Rectal smooth muscle tissue (tissue), 1 donor: ENCODE results near the gene TMPRSS6.

Experiments used
- H3K27ac ChIP-seq: one replicate; pipeline ENCODE4 v1.7.0; 2013; ENCODE audit warnings: low read depth, low read length, inconsistent platforms
- H3K27me3 ChIP-seq: one replicate; pipeline ENCODE4 v1.7.0; 2013; ENCODE audit warnings: low read length; ENCODE audit not compliant: control insufficient read depth, insufficient read depth
- H3K36me3 ChIP-seq: one replicate; pipeline ENCODE4 v1.7.0; 2013; ENCODE audit warnings: low read length; ENCODE audit not compliant: control insufficient read depth, insufficient read depth
- H3K4me1 ChIP-seq: one replicate; pipeline ENCODE4 v1.7.0; 2013; ENCODE audit warnings: low read length; ENCODE audit not compliant: control insufficient read depth, insufficient read depth
- H3K4me3 ChIP-seq: one replicate; pipeline ENCODE4 v1.7.0; 2013; ENCODE audit warnings: low read length
- H3K9ac ChIP-seq: one replicate; pipeline ENCODE4 v1.7.0; 2013; ENCODE audit warnings: low read length

Gene TMPRSS6

GRCh38 chr22:37120569-37121340 lies 11.2 kb upstream of the TMPRSS6 start:
- Histone ChIP-seq H3K4me3 (no peak overlapping the region), H3K27me3 (no peaks in the 10 kb centered on the region), H3K9ac (no peak overlapping the region), H3K4me1 (no peaks in the 10 kb centered on the region), H3K36me3 (no peaks in the 10 kb centered on the region), H3K27ac (no peak overlapping the region)

GRCh38 chr22:37119872-37120271 lies 10.4 kb upstream of the TMPRSS6 start:
- H3K4me1 ChIP-seq = no peaks in the 10 kb centered on the region
- no peaks in the 10 kb centered on the region for H3K36me3 ChIP-seq
- no peak overlapping the region for H3K27ac ChIP-seq
- H3K27me3 ChIP-seq = no peaks in the 10 kb centered on the region
- H3K9ac ChIP-seq = no peak overlapping the region
- H3K4me3 ChIP-seq = no peak overlapping the region

- Histone ChIP-seq H3K4me3 (no peak overlapping the region), H3K27ac (no peak overlapping the region), H3K9ac (no peak overlapping the region), H3K36me3 (no peaks in the 10 kb centered on the region), H3K27me3 (no peaks in the 10 kb centered on the region), H3K4me1 (no peaks in the 10 kb centered on the region)
These were observed 8.6 kb upstream of the TMPRSS6 start for GRCh38 chr22:37118083-37118482.

GRCh38 chr22:37117092-37117491 lies 7.6 kb upstream of the TMPRSS6 start:
- Histone ChIP-seq H3K4me3 (no peak overlapping the region), H3K36me3 (no peaks in the 10 kb centered on the region), H3K27me3 (no peaks in the 10 kb centered on the region), H3K9ac (no peak overlapping the region), H3K4me1 (no peaks in the 10 kb centered on the region), H3K27ac (no peak overlapping the region)

GRCh38 chr22:37115032-37115431 lies 5.5 kb upstream of the TMPRSS6 start:
- Histone ChIP-seq H3K9ac (no peak overlapping the region), H3K27me3 (no peaks in the 10 kb centered on the region), H3K4me3 (no peak overlapping the region), H3K27ac (no peak overlapping the region), H3K4me1 (no peaks in the 10 kb centered on the region), H3K36me3 (no peaks in the 10 kb centered on the region)

GRCh38 chr22:37113757-37114156 lies 4.2 kb upstream of the TMPRSS6 start:
- Histone ChIP-seq H3K27ac (no peak overlapping the region), H3K36me3 (no peaks in the 10 kb centered on the region), H3K27me3 (peaks cover 2% of the 10 kb centered on the region), H3K9ac (no peak overlapping the region), H3K4me1 (no peaks in the 10 kb centered on the region), H3K4me3 (no peak overlapping the region)

- Histone ChIP-seq H3K27ac (no peak overlapping the region), H3K4me1 (no peaks in the 10 kb centered on the region), H3K4me3 (no peak overlapping the region), H3K27me3 (peaks cover 2% of the 10 kb centered on the region), H3K36me3 (no peaks in the 10 kb centered on the region), H3K9ac (no peak overlapping the region)
These were observed 2.7 kb upstream of the TMPRSS6 start for GRCh38 chr22:37112084-37112728.

- Histone ChIP-seq H3K27me3 (peaks cover 2% of the 10 kb centered on the region), H3K4me1 (no peaks in the 10 kb centered on the region), H3K9ac (no peak overlapping the region), H3K27ac (no peak overlapping the region), H3K36me3 (no peaks in the 10 kb centered on the region), H3K4me3 (no peak overlapping the region)
These were observed 1.7 kb upstream of the TMPRSS6 start for GRCh38 chr22:37111156-37111717.

- Histone ChIP-seq H3K9ac (no peak overlapping the region), H3K36me3 (no peaks in the 10 kb centered on the region), H3K4me3 (no peak overlapping the region), H3K27me3 (peaks cover 2% of the 10 kb centered on the region), H3K27ac (no peak overlapping the region), H3K4me1 (no peaks in the 10 kb centered on the region)
These were observed 1.5 kb downstream of the TMPRSS6 start for GRCh38 chr22:37107816-37108621.

- Histone ChIP-seq H3K4me3 (no peak overlapping the region), H3K9ac (no peak overlapping the region), H3K27ac (no peak overlapping the region), H3K27me3 (peaks cover 2% of the 10 kb centered on the region), H3K4me1 (no peaks in the 10 kb centered on the region), H3K36me3 (no peaks in the 10 kb centered on the region)
These were observed 3.5 kb downstream of the TMPRSS6 start for GRCh38 chr22:37105990-37106389.

GRCh38 chr22:37105154-37105553 lies 4.4 kb downstream of the TMPRSS6 start:
- no peak overlapping the region for H3K27ac ChIP-seq
- peaks cover 2% of the 10 kb centered on the region for H3K27me3 ChIP-seq
- H3K4me3 ChIP-seq = no peak overlapping the region
- H3K9ac ChIP-seq = no peak overlapping the region
- no peaks in the 10 kb centered on the region for H3K4me1 ChIP-seq
- no peaks in the 10 kb centered on the region for H3K36me3 ChIP-seq

GRCh38 chr22:37103656-37104452 lies 5.7 kb downstream of the TMPRSS6 start:
- Histone ChIP-seq H3K36me3 (no peaks in the 10 kb centered on the region), H3K4me3 (no peak overlapping the region), H3K9ac (no peak overlapping the region), H3K27ac (no peak overlapping the region), H3K4me1 (no peaks in the 10 kb centered on the region), H3K27me3 (no peaks in the 10 kb centered on the region)
